Testis (tissue), 2 donors: Measurements from ENCODE around the gene ALK.

Source experiments
- POLR2A ChIP-seq: fragments of 450-650 bp; IDR thresholded peaks from one replicate; pipeline ENCODE4 v1.6.1; 2017; ENCODE audit warnings: antibody characterized with exemption, mild to moderate bottlenecking, moderate library complexity
- TF ChIP-seq, protein P1 (sequence below), 3 experiments: fragments of 450-650 bp in 2 of 3; fragments of 200-600 bp in 1 of 3; sonication (generic) in 1 of 3; IDR thresholded peaks; one replicate each; pipeline ENCODE4 v1.5.1; 2016 to 2019; ENCODE audit warnings: antibody characterized with exemption in 3 of 3, mild to moderate bottlenecking in 2 of 3, moderate library complexity in 1 of 3

DNA sequence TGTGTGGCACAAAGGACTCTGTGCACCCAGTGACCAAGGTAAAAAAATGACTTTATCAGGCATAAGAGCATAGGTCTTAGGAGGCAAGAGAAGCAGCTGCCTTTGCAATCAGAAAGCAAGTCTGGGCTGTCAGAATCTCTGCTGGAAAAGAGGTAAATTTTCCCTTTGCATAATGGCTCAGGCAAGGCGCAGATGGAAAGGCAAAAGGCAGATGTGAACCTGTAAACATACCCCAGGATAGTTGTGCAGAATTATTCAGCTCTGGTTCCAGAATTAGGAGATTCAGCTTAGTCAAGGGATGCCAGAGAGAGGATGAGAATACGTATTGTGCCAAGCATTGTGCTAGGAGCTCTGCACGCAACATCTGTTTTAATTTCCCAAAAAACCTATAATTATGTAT lies 547.5 kb downstream of the ALK start:
- TF ChIP-seq, protein P1, sequence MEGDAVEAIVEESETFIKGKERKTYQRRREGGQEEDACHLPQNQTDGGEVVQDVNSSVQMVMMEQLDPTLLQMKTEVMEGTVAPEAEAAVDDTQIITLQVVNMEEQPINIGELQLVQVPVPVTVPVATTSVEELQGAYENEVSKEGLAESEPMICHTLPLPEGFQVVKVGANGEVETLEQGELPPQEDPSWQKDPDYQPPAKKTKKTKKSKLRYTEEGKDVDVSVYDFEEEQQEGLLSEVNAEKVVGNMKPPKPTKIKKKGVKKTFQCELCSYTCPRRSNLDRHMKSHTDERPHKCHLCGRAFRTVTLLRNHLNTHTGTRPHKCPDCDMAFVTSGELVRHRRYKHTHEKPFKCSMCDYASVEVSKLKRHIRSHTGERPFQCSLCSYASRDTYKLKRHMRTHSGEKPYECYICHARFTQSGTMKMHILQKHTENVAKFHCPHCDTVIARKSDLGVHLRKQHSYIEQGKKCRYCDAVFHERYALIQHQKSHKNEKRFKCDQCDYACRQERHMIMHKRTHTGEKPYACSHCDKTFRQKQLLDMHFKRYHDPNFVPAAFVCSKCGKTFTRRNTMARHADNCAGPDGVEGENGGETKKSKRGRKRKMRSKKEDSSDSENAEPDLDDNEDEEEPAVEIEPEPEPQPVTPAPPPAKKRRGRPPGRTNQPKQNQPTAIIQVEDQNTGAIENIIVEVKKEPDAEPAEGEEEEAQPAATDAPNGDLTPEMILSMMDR (IDR thresholded peaks at IDR 0.05), result no peak
- TF ChIP-seq POLR2A, result no peak
